ENCODE data around the gene SCFD1.
"Not testable (repeated sequence)": the region's sequence is repeated elsewhere in the genome, so short reads cannot be mapped to it uniquely, and the experiment has no call there.

Gene SCFD1, protein sequence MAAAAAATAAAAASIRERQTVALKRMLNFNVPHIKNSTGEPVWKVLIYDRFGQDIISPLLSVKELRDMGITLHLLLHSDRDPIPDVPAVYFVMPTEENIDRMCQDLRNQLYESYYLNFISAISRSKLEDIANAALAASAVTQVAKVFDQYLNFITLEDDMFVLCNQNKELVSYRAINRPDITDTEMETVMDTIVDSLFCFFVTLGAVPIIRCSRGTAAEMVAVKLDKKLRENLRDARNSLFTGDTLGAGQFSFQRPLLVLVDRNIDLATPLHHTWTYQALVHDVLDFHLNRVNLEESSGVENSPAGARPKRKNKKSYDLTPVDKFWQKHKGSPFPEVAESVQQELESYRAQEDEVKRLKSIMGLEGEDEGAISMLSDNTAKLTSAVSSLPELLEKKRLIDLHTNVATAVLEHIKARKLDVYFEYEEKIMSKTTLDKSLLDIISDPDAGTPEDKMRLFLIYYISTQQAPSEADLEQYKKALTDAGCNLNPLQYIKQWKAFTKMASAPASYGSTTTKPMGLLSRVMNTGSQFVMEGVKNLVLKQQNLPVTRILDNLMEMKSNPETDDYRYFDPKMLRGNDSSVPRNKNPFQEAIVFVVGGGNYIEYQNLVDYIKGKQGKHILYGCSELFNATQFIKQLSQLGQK

DNA sequence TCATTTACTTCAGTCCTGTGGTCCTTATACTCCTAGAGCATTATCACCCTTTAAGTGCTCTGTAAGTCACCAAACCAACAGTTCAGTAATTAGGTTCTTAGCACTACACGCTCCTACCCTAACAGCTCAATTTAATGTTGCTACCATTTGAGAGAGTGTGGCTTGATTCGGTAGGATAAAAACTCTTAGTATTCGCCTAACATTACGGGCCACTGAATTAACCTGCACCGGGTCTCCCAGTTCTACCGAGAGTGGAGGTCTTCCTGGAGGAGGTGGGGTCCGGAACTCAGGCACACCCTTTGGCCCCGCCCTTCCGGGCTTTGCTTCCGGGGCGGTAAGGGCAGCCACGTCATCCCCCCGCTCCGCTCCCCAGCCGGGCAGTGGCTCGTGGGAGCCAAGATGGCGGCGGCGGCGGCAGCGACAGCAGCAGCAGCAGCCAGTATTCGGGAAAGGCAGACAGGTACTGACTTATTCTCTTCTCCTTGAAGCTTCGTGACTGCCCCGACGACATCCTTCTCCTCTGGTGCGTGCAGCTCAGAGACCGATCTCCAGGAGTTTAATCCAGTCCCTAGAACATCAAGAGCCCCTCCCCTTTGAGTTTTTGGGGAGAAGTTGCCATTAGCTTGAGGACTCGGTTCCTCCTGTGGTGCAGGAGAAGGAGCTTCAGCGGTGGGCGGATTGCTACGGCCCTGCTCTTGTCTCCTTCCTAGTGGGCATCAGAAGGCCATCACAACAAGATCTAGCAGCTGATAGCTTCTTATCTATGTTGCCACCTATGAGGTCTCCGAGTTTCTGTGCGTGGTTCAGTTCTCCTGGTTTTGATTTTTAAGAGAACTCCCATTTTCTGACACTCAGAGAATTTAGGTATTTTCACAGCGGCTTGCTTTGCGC is at the start of gene SCFD1:
SCFD1 (plus strand) TSS at position 380 of the 891 bp plus-strand sequence; CDS start at position 400, 20 bp downstream.
- DNase-seq = peak; percentile 92 to 97

DNA sequence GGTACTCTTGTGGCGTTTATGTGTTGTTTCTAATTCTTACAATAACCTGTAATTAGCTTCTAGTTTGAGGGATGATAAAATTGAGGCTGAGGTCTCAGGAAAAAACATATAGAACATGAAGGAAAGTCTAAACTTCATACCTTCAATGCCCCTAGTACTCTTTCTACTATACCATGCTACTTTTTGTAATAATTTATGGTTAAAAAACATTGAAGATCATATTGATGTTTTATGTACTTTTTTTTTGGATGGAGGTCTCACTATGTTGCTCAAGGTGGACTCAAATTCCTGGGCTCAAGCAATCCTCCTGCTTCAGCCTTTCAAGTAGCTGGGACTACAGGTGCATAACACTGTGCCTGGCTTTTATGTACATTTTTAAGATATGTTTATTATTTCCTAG is 49.3 kb upstream of the SCFD1 start:
- DNase-seq = no peak

DNA sequence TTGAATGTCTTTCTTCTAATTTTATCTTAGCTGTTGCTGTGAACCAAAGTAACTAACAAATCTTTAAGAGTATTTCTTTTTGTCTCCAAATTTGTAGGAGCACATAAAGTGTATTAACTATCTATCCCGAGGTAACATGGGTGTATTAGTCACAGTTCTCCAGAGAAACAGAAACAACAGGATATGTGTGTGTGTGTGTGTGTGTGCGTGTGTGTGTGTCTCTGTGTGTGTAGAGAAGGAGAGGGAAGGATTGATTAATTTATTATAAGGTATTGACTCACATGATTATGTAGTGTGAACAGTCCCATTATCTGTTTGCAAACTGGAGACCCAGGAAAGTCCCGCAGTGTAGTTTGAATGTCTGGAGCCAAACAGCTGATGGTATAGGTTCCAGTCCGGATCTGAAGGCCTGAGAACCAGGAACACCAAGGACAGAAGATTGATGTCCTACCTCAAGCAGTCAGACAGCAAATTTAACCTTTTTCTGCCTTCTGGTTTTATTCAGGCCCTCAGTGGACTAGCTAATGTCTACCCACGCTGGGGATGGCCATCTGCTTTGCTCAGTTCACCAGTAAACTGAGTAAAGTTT is 48.8 kb upstream of the SCFD1 start:
- no peak for DNase-seq

DNA sequence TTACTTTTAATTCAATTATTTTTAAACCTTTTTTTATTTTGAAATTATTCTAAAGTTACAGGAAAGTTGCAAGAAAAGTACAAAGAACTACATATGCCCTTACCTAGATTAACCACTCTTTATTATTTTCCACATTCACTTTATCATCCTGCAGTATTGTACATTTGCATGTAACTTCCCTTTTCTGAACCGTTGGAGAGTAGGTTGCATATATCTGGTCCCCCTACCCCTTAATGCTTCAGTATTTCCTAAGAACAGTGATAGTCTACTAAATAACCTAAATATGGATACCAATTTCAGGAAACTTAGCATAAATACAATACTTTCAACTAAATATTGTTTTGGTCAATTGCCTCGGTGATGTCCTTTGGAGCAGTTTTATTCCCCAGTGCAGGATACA is 48.2 kb upstream of the SCFD1 start:
- DNase-seq = no peak

- not testable (repeated sequence) for DNase-seq
Measured at GRCh38 chr14:30574777-30575176, 47.3 kb upstream of the SCFD1 start.

DNA sequence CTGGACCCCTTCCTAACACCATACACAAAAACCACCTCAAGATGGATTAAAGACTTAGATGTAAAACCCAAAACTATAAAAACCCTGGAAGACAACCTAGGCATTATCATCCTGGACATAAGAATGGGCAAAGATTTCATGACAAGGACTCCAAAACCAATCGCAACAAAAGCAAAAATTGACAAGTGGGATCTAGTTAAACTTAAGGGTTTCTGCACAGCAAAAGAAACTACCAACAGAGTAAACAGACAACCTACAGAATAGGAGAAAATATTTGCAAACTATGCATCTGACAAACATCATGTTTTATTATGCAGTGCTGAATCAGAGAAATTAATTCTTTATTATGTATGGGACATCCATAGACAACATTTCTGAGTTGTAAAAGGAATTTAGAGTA is 45.8 kb upstream of the SCFD1 start:
- not testable (repeated sequence) for DNase-seq

- no peak for DNase-seq
Measured at GRCh38 chr14:30580616-30581282, 41.4 kb upstream of the SCFD1 start.

- no peak for DNase-seq
Measured at GRCh38 chr14:30581283-30581625, 40.9 kb upstream of the SCFD1 start.

DNA sequence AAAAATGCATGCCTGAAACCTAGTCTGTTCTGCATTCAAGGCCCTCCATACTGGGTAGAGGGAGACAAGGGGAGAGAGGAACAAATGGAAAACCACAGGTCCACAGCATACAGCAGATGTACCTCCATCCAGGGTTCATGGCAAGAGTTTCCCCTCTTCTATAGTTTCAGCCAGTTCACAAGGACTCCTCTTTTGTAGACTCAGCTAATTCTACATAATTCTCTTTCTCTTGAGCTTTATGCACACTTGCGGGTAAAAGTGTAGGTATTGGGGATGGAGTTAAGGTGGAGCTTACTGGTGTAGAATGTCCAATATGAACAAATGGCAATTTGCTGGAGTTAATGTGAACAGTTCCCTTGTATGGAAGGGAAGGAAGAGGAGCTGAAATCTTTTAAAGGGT is 39.7 kb upstream of the SCFD1 start:
- no peak for DNase-seq

DNA sequence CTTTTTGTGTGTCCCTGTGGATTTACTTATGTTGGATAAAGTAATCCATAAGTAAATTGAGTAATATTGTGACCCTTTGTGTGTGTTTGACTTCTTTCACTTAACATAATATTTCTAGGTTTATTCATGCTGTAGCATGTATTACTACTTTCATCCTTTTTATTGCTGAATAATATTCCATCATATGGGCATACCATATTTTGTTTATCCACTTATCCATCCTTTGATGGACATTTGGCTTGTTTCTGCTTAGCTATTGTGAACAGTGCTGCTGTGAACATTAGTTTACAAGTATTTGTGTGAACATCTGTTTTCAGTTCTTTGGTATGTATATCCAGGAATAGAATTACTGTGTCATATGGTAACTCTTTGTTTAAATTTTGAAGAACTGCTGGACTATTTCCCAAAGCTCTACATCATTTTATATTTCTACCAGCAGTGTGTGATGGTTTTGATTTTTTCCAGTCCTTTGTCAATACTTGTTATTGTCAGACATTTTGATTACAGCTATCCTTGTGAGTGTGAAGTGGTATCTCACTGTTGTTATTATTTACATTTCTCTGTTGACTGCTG is 38.0 kb upstream of the SCFD1 start:
- no peak for DNase-seq

- DNase-seq = no peak
Measured at GRCh38 chr14:30585204-30585603, 36.9 kb upstream of the SCFD1 start.

GRCh38 chr14:30587141-30587540 is 35.0 kb upstream of the SCFD1 start:
- no peak for DNase-seq

DNA sequence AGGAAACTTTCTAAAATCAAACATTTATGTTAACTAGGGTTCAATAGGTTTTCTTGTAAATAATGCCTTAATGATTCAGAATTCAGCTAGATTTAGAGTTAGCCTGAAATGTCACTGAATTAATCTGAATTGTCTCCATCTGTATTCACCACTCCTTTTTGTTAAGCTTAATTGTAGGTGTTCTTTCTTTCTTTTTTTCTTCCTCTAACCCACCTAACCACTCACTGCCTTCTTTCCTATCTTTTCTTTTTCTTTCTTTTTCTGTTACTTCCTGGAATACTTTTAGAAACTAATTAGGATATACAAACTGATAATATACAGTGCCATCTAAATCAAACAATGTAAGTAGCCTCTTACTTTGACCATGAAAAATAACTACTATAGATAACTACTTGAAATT is 33.2 kb upstream of the SCFD1 start:
- DNase-seq = no peak

GRCh38 chr14:30596935-30597334 is 25.2 kb upstream of the SCFD1 start:
- no peak for DNase-seq

DNA sequence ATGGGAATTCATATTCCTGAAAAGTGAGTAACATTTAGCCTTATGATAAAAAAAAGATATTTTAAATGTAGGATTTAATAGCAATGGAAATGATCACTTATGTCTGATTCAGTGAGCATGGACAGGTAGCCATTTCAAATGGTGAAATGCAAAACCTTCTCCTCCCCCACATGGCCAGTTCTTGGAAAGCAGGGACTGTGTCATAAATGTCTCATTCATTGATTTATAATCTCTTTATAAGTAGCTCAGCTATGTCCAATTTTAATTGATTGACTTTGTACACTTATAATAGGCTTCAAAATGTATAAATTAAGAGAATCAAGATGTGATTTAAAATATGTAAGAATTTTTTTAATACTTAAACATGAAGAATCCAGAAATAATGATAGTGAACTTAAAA is 24.6 kb upstream of the SCFD1 start:
- no peak for DNase-seq

GRCh38 chr14:30600922-30601918 is 20.9 kb upstream of the SCFD1 start:
- DNase-seq = no peak

DNA sequence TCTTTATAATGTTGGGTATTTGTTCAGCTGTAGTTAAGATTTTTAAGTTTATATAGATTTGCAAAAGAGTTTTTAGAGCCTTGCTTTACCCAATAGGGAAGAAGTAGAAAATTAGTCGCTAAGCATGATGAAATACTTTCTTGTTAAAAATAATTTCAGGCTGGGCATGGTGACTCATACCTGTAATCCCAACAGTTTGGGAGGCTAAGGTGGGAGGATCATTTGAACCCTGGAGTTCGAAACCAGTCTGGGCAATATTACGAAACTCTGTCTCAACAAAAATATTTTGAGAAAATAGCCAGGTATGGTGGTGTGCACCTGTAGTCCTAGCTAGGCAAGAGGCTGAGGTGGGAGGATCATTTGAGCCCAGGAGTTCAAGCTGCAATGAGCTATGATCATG is 18.7 kb upstream of the SCFD1 start:
- no peak for DNase-seq

DNA sequence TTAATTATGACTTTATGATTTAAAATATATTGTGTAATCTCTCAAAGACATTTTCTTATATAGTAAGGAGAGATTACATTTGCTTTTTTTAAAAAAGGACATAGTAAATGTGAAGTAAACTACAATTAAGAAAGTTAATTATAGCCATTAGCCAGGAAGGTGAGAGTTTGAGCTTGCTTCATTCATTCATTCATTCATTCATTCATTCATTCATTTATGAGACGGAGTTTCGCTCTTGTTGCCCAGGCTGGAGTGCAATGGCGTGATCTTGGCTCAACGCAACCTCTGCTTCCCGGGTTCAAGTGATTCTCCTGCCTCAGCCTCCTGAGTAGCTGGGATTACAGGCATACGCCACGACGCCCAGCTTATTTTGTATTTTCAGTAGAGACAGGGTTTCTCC is 17.4 kb upstream of the SCFD1 start:
- not testable (repeated sequence) for DNase-seq

GRCh38 chr14:30607156-30607780 is 14.9 kb upstream of the SCFD1 start:
- no peak for DNase-seq

DNA sequence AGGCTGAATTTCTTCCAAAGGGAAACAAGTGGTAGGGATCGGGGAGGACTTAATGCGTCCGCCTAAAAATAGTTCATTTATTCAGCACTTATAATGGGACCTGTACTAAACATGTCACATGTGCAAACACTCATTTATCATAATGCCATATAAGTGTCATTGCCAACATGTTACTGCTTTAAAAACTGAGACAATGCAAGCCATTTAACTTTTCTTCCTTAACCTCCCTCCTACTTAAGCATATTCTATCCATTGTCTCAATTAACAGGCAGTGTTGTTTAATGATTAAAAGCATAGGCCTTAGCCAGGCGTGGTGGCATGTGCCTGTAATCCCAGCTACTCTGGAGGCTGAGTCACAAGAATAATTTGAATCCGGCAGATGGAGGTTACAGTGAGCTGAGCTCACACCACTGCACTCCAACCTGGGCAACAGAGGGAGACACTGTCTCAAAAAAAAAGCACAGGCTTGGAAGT is 13.5 kb upstream of the SCFD1 start:
- DNase-seq = peak; percentile 41 to 73
